Activated CD8-positive, alpha-beta memory T cell treated with anti-CD3 and anti-CD28 coated beads, Interleukin-2, amount 10 ng/mL, durations not matched to agents 7 days and 5 days (primary cell): ENCODE results near the gene SURF6. TPM values are rescaled to one million over a fixed set of nuclear protein-coding genes. Genes with fewer than 3 reads are reported as not detected.

Experiments used
- ATAC-seq: fragments of 150-1000 bp; cut with Tn5 transposase; one replicate; pipeline ENCODE4 v1.10.0; 2021; ENCODE audit warnings: moderate library complexity
- CTCF ChIA-PET: fragments of 350-600 bp; sonication (Branson Sonifier 250); formaldehyde crosslinking; loops from one replicate; lab custom pipeline; 2021; ENCODE audit warnings: antibody characterized with exemption; lab: Charles Lee
- DNase-seq: peaks from one replicate; pipeline ENCODE4 v3.0.0-alpha.2; 2020
- H3K27ac Mint-ChIP-seq: one replicate; pipeline ENCODE4 v1.8.0; 2021; ENCODE audit warnings: mild to moderate bottlenecking, mixed read lengths
- H3K27me3 Mint-ChIP-seq: one replicate; pipeline ENCODE4 v1.8.0; 2021; ENCODE audit warnings: mixed read lengths
- H3K36me3 Mint-ChIP-seq: one replicate; pipeline ENCODE4 v1.8.0; 2021; ENCODE audit warnings: mild to moderate bottlenecking, mixed read lengths
- H3K4me1 Mint-ChIP-seq: one replicate; pipeline ENCODE4 v1.8.0; 2021; ENCODE audit warnings: mixed read lengths
- H3K4me3 Mint-ChIP-seq: one replicate; pipeline ENCODE4 v1.8.0; 2021; ENCODE audit warnings: mild to moderate bottlenecking, moderate library complexity, mixed read lengths
- H3K9me3 Mint-ChIP-seq: one replicate; pipeline ENCODE4 v1.8.0; 2022; ENCODE audit warnings: low read depth, mixed read lengths
- total RNA-seq, 2 experiments: library from RNA; stranded (reverse); gene quantifications; one replicate each; pipeline ENCODE4 v1.2.3, GENCODE V29; 2021

Gene SURF6
- total RNA-seq, 2 experiments from 2014 or later, result 12.9 to 16.5 TPM

GRCh38 chr9:133282464-133283238 lies 53.3 kb downstream of the SURF6 start:
- Mint-ChIP-seq H3K27me3 (peaks cover 11% of the 10 kb centered on the region), H3K27ac (no peak overlapping the region), H3K4me3 (no peak overlapping the region), H3K9me3 (no peaks in the 10 kb centered on the region), H3K4me1 (no peaks in the 10 kb centered on the region), H3K36me3 (no peaks in the 10 kb centered on the region)
- CTCF ChIA-PET, result no interaction called here
- ATAC-seq, result no peak
- DNase-seq, result no peak

GRCh38 chr9:133280392-133280791 lies 55.6 kb downstream of the SURF6 start:
- CTCF ChIA-PET, result no interaction called here
- Mint-ChIP-seq H3K36me3 (no peaks in the 10 kb centered on the region), H3K4me1 (no peaks in the 10 kb centered on the region), H3K27me3 (peaks cover 28% of the 10 kb centered on the region), H3K4me3 (no peak overlapping the region), H3K27ac (no peak overlapping the region), H3K9me3 (no peaks in the 10 kb centered on the region)
- no peak for DNase-seq
- no peak for ATAC-seq

Other genes with a start within 250 kb of the SURF6 start
- gene RALGDS, start 214.9 kb downstream of the SURF6 start, total RNA-seq, result 100 to 1,000 TPM; 103 to 114 TPM
- gene GBGT1, start 172.3 kb downstream of the SURF6 start, total RNA-seq, result 1 to 10 TPM; 3.9 to 5.7 TPM
- gene OBP2B, start 126.9 kb downstream of the SURF6 start, total RNA-seq, result not detected
- gene ABO, start 61.0 kb downstream of the SURF6 start, total RNA-seq, result not detected
- gene MED22, start 11.9 kb upstream of the SURF6 start, total RNA-seq, result 10 to 100 TPM; 28.8 to 35.9 TPM
- gene RPL7A, start 12.0 kb upstream of the SURF6 start, total RNA-seq, result 1,000 to 10,000 TPM; 1,729 to 2,113 TPM
- 10 to 100 TPM; 35.4 to 35.6 TPM for gene SURF1, start 20.3 kb upstream of the SURF6 start, total RNA-seq
- 10 to 100 TPM; 14.9 to 23.2 TPM for gene SURF2, start 20.4 kb upstream of the SURF6 start, total RNA-seq
- 100 to 1,000 TPM; 218 to 304 TPM for gene SURF4, start 39.9 kb upstream of the SURF6 start, total RNA-seq
- 1 to 10 TPM in 1 of 2 experiments, under 1 TPM in 1; 0.20 to 1.4 TPM for gene STKLD1, start 40.2 kb upstream of the SURF6 start, total RNA-seq
- 10 to 100 TPM; 27.5 to 34.1 TPM for gene REXO4, start 81.8 kb upstream of the SURF6 start, total RNA-seq
- gene ADAMTS13, start 86.2 kb upstream of the SURF6 start, total RNA-seq, result 1 to 10 TPM; 2.6 to 2.7 TPM
- gene CACFD1, start 123.8 kb upstream of the SURF6 start, total RNA-seq, result 1 to 10 TPM in 1 of 2 experiments, under 1 TPM in 1; 0.38 to 1.1 TPM
- gene SLC2A6, start 142.9 kb upstream of the SURF6 start, total RNA-seq, result 1 to 10 TPM; 5.5 to 9.9 TPM
- gene MYMK, start 188.8 kb upstream of the SURF6 start, total RNA-seq, result not detected
- not detected for gene ADAMTSL2, start 198.5 kb upstream of the SURF6 start, total RNA-seq